Nephron (organoid): Measurements from ENCODE around the gene JAZF1.

Source experiments
- H3K27ac Mint-ChIP-seq, 3 experiments: 2 replicates each; pipeline ENCODE4 v1.8.0; 2020; ENCODE audit warnings: mixed read lengths in 3 of 3, mild to moderate bottlenecking in 2 of 3, moderate library complexity in 1 of 3
- H3K27me3 Mint-ChIP-seq: 2 replicates; pipeline ENCODE4 v1.8.0; 2021; ENCODE audit warnings: low read depth, mild to moderate bottlenecking, moderate library complexity, mixed read lengths
- H3K36me3 Mint-ChIP-seq: 2 replicates; pipeline ENCODE4 v1.8.0; 2020; ENCODE audit warnings: low read depth, mixed read lengths
- H3K4me1 Mint-ChIP-seq: 2 replicates; pipeline ENCODE4 v1.8.0; 2020; ENCODE audit warnings: mixed read lengths
- H3K4me3 Mint-ChIP-seq, 3 experiments: 2 replicates each; pipeline ENCODE4 v1.8.0; 2020; ENCODE audit warnings: mild to moderate bottlenecking in 3 of 3, mixed read lengths in 3 of 3, moderate library complexity in 2 of 3
- H3K9me3 Mint-ChIP-seq: 2 replicates; pipeline ENCODE4 v1.8.0; 2020; ENCODE audit warnings: mixed read lengths
- TF ChIP-seq, protein P1 (sequence below), 3 experiments: fragments of 200-600 bp; sonication (generic); IDR thresholded peaks; one replicate each; pipeline ENCODE4 v1.5.0; 2021; ENCODE audit warnings: antibody characterized with exemption in 3 of 3; ENCODE audit not compliant: unreplicated experiment in 3 of 3

Gene JAZF1

DNA sequence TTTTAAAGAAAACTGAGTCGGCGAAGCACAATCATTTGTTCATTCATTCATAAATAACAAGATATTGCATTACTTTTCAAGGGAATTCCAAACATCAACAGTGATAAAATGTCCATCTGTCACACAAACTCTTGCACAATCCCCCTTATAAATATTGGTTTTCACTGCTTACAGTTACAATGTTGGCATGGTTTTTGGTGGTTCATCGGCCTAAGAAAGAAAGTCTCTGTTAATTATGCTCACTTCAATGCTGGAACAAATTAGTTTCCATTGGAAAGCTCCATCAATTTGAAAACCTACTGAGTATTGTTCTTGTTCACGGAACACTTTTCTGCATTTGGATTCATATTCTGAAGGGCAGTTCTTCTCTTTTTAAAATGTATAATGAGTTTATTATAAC lies 188.5 kb downstream of the JAZF1 start:
- H3K27ac Mint-ChIP-seq = peak overlapping the region; percentile 72 to 87 (median 82)

DNA sequence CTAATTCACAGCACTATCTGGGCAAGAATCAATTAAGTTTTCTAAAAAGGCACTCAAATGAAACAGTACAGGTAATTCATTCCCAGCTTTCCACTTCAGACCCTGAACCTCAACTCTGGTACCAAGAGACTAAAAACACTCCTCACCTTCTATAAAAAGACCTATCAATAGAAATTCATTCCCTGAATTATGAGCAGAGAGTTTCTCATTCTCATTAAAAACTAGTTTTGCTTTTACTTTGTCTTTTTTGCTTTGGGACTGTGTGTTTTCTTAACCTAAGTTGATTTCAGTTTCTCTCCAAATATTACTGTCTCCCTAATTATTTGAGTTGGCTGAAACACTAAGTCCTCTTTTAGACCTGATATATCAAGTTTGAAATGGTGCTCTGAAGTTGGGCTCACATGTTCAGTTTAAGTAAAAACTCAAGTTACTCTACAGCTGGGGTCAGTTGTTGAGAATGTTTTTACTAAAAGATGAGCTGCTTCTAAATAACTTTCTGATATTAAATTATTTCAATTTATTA lies 189.5 kb downstream of the JAZF1 start:
- Mint-ChIP-seq H3K27ac (peak overlapping the region; percentile 72 to 87 (median 78)), H3K4me3 (no peak overlapping the region), H3K36me3 (peaks cover 16% of the 10 kb centered on the region), H3K27me3 (no peaks in the 10 kb centered on the region), H3K9me3 (peaks cover 16% of the 10 kb centered on the region), H3K4me1 (peaks cover 44% of the 10 kb centered on the region)
- TF ChIP-seq, protein P1, sequence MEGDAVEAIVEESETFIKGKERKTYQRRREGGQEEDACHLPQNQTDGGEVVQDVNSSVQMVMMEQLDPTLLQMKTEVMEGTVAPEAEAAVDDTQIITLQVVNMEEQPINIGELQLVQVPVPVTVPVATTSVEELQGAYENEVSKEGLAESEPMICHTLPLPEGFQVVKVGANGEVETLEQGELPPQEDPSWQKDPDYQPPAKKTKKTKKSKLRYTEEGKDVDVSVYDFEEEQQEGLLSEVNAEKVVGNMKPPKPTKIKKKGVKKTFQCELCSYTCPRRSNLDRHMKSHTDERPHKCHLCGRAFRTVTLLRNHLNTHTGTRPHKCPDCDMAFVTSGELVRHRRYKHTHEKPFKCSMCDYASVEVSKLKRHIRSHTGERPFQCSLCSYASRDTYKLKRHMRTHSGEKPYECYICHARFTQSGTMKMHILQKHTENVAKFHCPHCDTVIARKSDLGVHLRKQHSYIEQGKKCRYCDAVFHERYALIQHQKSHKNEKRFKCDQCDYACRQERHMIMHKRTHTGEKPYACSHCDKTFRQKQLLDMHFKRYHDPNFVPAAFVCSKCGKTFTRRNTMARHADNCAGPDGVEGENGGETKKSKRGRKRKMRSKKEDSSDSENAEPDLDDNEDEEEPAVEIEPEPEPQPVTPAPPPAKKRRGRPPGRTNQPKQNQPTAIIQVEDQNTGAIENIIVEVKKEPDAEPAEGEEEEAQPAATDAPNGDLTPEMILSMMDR (IDR thresholded peaks at IDR 0.05; ENCODE audit: unreplicated experiment in 3 of 3) = no peak

More for the DNA sequence above, 188.5 kb downstream of the JAZF1 start:
- TF ChIP-seq, protein P1 (IDR thresholded peaks at IDR 0.05; ENCODE audit: unreplicated experiment in 3 of 3) = no peak
- Mint-ChIP-seq H3K36me3 (peaks cover 16% of the 10 kb centered on the region), H3K4me1 (peaks cover 44% of the 10 kb centered on the region), H3K4me3 (peak overlapping the region in 1 of 3 experiments; percentile 16), H3K27me3 (no peaks in the 10 kb centered on the region), H3K9me3 (peaks cover 16% of the 10 kb centered on the region)

DNA sequence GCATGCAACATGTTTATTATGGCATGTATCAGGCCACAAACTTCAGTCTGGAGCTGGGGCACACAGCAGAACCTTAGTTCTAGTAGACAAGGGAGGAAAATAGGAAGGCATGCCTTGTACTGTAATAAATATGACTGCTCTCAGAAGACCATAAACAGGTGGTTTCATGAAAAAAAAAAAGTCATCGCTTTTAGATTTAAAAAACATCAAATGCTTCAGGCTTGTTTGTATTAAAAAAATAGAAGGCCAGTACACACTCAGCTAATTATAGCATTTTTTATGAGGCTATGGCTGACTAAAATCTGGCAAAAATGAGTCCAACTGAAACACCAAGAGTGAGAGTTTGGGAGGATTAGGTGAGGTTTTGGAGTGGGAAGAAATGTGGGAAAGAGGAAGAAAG lies 204.1 kb downstream of the JAZF1 start:
- Mint-ChIP-seq H3K4me3 (no peak overlapping the region), H3K9me3 (peaks cover 21% of the 10 kb centered on the region), H3K4me1 (no peaks in the 10 kb centered on the region), H3K36me3 (peaks cover 7% of the 10 kb centered on the region), H3K27me3 (no peaks in the 10 kb centered on the region), H3K27ac (no peak overlapping the region)
- TF ChIP-seq, protein P1 (IDR thresholded peaks at IDR 0.05; ENCODE audit: unreplicated experiment in 3 of 3) = no peak

DNA sequence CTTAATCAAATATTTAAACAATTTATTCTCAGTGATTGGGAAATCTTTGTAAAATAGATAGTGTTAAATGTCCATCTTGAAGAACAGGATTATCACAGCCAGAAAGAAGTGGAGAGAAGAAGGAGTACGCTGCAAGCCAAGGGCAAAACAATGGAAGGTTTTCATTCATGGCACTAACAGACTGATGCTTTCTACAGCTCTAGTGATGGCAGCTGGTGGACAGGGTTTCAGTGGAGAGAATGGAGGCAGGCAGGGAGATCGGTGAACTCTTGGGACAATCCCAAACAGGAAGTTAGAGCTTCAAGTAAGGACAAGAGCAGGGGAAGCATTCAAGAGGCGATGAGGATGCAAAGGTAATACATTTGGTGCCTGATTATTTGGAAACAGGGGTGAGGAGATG lies 207.0 kb downstream of the JAZF1 start:
- Mint-ChIP-seq H3K27me3 (no peaks in the 10 kb centered on the region), H3K27ac (no peak overlapping the region), H3K4me3 (no peak overlapping the region), H3K9me3 (peaks cover 12% of the 10 kb centered on the region), H3K4me1 (peaks cover 13% of the 10 kb centered on the region), H3K36me3 (peaks cover 7% of the 10 kb centered on the region)
- TF ChIP-seq, protein P1 (IDR thresholded peaks at IDR 0.05; ENCODE audit: unreplicated experiment in 3 of 3) = no peak

DNA sequence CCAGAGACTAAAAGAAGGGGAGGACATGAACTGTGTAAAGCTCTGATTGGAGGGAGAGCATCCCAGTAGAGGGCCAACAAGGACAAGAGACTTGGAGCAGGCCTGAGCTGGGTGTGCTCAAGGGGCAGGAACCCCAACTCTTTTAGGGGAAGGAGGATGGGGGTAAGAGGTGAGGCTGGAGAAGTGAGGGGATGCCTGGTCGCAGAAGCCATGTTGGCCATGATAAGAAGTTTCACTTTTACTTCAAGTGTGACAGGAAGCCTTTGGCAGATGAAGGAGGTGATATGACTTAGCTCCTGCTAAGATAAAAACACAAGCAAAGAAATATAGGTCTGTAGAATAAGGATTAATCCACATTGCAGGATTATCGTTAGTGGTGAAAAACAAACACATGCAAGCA lies 208.3 kb downstream of the JAZF1 start:
- Mint-ChIP-seq H3K4me3 (no peak overlapping the region), H3K9me3 (peaks cover 8% of the 10 kb centered on the region), H3K4me1 (peaks cover 13% of the 10 kb centered on the region), H3K27ac (no peak overlapping the region), H3K27me3 (no peaks in the 10 kb centered on the region), H3K36me3 (peaks cover 4% of the 10 kb centered on the region)
- TF ChIP-seq, protein P1 (IDR thresholded peaks at IDR 0.05; ENCODE audit: unreplicated experiment in 3 of 3) = no peak

DNA sequence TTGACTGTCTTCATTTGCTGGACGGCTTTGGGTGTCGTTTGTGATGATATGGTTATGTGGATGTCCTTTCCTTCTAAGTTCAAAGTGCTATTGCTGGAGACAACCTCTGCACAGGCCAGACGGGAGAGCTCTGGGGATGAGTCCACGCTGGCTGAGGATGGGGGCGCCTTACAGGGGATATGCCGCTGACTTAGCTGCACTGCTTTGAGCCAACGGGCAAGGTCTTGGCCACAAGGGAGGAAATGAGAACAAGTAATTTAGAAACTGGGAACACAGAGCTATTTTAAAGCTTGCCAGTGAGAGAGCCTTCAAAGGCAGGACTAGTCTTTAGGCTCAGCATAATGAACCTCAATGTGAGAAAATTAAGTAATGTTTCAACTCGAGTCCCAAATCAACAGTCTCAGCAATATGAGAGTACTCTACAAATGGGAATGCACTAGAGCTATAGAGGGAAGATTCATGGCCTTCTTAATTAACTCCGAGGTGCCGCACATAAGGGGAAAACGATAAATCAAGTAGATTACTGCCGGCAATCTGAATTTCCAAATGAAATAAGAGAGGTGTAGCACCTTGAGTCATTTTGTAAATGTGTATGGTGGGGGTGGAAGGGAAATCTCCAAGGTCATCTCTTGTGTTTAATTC lies 209.3 kb downstream of the JAZF1 start:
- Mint-ChIP-seq H3K9me3 (peaks cover 2% of the 10 kb centered on the region), H3K27me3 (no peaks in the 10 kb centered on the region), H3K4me3 (no peak overlapping the region), H3K27ac (no peak overlapping the region), H3K36me3 (peaks cover 4% of the 10 kb centered on the region), H3K4me1 (peaks cover 22% of the 10 kb centered on the region)
- TF ChIP-seq, protein P1 (IDR thresholded peaks at IDR 0.05; ENCODE audit: unreplicated experiment in 3 of 3) = no peak
